Measurements from ENCODE around the gene BACE2. TPM values are rescaled to one million over a fixed set of nuclear protein-coding genes. Genes with fewer than 3 reads are reported as not detected.

The BACE2 gene
- total and polyA plus RNA-seq, 4 donors, result 1.7 to 16.7 (median 5.6) TPM

DNA sequence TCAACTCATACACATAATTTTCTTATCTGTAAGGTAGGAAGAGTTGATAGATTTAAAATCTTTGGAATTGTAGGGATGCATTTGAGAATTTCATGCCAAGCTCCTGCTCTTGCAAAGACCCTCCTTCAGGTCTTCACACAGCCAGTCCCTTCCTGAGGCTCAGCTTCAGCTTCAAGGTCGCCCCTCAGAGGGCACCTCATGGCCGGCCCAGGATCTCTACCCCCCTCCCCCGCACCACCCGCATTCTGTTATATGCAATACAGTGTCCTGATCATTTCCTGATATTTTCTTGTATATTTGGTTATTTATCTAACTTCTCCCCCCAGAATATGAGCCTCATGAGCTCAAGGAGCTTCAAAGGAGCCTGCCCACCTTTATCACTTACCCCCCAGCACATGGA is 47.0 kb upstream of the BACE2 start:
- DNase-seq (ENCODE audit: low spot score), result no peak
- H3K4me1 ChIP-seq (ENCODE audit: control insufficient read depth in 4 of 4, insufficient read depth in 4 of 4, low read length in 3 of 4), result no peaks in the 10 kb centered on the region
- peaks cover 0 to 2% (median 0%) of the 10 kb centered on the region in 4 donors for H3K27me3 ChIP-seq (ENCODE audit: control insufficient read depth in 4 of 4, insufficient read depth in 4 of 4, low read length in 3 of 4)
- no peak overlapping the region for H3K27ac ChIP-seq (ENCODE audit: low read depth in 1 of 2, low read length in 2 of 2)
- 74% methylated on average over 4 of the region's 4 CpGs for WGBS
- H3K9me3 ChIP-seq (ENCODE audit: control insufficient read depth in 4 of 4, low read length in 3 of 4), result no peaks in the 10 kb centered on the region
- H3K9ac ChIP-seq (ENCODE audit: low read depth in 1 of 2, low read length in 2 of 2), result no peak overlapping the region
- no peaks in the 10 kb centered on the region for H3K36me3 ChIP-seq (ENCODE audit: control insufficient read depth in 4 of 4, insufficient read depth in 3 of 4, low read depth in 1 of 4, low read length in 3 of 4)
- H3K4me3 ChIP-seq (ENCODE audit: low read depth in 1 of 3, low read length in 3 of 3), result no peak overlapping the region
- TF ChIP-seq, protein P1, sequence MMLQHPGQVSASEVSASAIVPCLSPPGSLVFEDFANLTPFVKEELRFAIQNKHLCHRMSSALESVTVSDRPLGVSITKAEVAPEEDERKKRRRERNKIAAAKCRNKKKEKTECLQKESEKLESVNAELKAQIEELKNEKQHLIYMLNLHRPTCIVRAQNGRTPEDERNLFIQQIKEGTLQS (IDR thresholded peaks at IDR 0.05), result no peak
- TF ChIP-seq GABPA (IDR thresholded peaks at IDR 0.05 in 1 of 2, conservative IDR thresholded peaks at IDR 0.05 in 1 of 2), result no peak
- no peak for TF ChIP-seq HNF4G (IDR thresholded peaks at IDR 0.05)
- TF ChIP-seq, protein P2, sequence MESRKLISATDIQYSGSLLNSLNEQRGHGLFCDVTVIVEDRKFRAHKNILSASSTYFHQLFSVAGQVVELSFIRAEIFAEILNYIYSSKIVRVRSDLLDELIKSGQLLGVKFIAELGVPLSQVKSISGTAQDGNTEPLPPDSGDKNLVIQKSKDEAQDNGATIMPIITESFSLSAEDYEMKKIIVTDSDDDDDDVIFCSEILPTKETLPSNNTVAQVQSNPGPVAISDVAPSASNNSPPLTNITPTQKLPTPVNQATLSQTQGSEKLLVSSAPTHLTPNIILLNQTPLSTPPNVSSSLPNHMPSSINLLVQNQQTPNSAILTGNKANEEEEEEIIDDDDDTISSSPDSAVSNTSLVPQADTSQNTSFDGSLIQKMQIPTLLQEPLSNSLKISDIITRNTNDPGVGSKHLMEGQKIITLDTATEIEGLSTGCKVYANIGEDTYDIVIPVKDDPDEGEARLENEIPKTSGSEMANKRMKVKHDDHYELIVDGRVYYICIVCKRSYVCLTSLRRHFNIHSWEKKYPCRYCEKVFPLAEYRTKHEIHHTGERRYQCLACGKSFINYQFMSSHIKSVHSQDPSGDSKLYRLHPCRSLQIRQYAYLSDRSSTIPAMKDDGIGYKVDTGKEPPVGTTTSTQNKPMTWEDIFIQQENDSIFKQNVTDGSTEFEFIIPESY (IDR thresholded peaks at IDR 0.05), result no peak
- TF ChIP-seq EGR1 (IDR thresholded peaks at IDR 0.05; ENCODE audit: low read depth in 2 of 2), result no peak
- TF ChIP-seq HNF4A (conservative IDR thresholded peaks at IDR 0.05), result no peak
- TF ChIP-seq, protein P3, sequence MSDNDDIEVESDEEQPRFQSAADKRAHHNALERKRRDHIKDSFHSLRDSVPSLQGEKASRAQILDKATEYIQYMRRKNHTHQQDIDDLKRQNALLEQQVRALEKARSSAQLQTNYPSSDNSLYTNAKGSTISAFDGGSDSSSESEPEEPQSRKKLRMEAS (IDR thresholded peaks at IDR 0.05), result no peak
- no peak for TF ChIP-seq FOXA2 (IDR thresholded peaks at IDR 0.05)
- TF ChIP-seq YY1 (IDR thresholded peaks at IDR 0.05), result no peak
- TF ChIP-seq, protein P4, sequence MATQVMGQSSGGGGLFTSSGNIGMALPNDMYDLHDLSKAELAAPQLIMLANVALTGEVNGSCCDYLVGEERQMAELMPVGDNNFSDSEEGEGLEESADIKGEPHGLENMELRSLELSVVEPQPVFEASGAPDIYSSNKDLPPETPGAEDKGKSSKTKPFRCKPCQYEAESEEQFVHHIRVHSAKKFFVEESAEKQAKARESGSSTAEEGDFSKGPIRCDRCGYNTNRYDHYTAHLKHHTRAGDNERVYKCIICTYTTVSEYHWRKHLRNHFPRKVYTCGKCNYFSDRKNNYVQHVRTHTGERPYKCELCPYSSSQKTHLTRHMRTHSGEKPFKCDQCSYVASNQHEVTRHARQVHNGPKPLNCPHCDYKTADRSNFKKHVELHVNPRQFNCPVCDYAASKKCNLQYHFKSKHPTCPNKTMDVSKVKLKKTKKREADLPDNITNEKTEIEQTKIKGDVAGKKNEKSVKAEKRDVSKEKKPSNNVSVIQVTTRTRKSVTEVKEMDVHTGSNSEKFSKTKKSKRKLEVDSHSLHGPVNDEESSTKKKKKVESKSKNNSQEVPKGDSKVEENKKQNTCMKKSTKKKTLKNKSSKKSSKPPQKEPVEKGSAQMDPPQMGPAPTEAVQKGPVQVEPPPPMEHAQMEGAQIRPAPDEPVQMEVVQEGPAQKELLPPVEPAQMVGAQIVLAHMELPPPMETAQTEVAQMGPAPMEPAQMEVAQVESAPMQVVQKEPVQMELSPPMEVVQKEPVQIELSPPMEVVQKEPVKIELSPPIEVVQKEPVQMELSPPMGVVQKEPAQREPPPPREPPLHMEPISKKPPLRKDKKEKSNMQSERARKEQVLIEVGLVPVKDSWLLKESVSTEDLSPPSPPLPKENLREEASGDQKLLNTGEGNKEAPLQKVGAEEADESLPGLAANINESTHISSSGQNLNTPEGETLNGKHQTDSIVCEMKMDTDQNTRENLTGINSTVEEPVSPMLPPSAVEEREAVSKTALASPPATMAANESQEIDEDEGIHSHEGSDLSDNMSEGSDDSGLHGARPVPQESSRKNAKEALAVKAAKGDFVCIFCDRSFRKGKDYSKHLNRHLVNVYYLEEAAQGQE (IDR thresholded peaks at IDR 0.05), result no peak
- TF ChIP-seq, protein P5, sequence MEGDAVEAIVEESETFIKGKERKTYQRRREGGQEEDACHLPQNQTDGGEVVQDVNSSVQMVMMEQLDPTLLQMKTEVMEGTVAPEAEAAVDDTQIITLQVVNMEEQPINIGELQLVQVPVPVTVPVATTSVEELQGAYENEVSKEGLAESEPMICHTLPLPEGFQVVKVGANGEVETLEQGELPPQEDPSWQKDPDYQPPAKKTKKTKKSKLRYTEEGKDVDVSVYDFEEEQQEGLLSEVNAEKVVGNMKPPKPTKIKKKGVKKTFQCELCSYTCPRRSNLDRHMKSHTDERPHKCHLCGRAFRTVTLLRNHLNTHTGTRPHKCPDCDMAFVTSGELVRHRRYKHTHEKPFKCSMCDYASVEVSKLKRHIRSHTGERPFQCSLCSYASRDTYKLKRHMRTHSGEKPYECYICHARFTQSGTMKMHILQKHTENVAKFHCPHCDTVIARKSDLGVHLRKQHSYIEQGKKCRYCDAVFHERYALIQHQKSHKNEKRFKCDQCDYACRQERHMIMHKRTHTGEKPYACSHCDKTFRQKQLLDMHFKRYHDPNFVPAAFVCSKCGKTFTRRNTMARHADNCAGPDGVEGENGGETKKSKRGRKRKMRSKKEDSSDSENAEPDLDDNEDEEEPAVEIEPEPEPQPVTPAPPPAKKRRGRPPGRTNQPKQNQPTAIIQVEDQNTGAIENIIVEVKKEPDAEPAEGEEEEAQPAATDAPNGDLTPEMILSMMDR (IDR thresholded peaks at IDR 0.05; ENCODE audit: low read depth, low read length, missing input control), result no peak
- TF ChIP-seq RXRA (IDR thresholded peaks at IDR 0.05), result no peak
- no peak for TF ChIP-seq SP1 (IDR thresholded peaks at IDR 0.05)

DNA sequence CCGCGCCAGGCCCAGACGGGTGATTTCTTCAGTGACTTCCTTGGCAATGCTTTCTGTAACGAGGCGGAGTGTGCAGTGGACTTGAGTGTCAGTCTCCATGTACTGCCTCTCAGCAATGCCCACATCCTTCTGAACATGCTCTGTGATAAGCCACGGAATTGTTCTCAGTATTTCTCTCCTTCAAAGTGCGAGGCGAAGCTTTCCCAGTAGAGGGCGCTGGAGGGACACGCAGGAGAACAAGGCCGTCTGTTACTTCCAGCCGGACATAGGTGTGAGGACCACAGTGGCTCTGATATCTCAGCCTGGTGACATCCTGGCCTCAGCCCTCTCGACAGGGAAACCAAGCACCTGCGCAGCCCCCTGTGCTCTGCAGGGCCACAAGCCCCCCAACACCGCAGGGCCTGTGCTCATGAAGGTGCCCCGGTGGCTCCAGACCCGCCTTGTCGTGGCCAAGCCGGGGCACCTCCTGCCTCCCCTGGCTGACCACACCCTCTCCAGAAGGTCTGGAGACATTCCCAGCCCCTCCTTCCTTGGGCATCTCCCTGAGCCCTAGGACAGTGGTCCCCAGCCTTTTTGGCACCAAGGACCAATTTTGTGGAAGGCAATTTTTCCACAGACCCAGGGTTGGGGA is 46.1 kb upstream of the BACE2 start:
- H3K9ac ChIP-seq (ENCODE audit: low read depth in 1 of 2, low read length in 2 of 2), result no peak overlapping the region
- peak; percentile 81 for DNase-seq (ENCODE audit: low spot score)
- no peak overlapping the region for H3K27ac ChIP-seq (ENCODE audit: low read depth in 1 of 2, low read length in 2 of 2)
- H3K27me3 ChIP-seq (ENCODE audit: control insufficient read depth in 4 of 4, insufficient read depth in 4 of 4, low read length in 3 of 4), result peaks cover 0 to 2% (median 0%) of the 10 kb centered on the region in 4 donors
- TF ChIP-seq GABPA (IDR thresholded peaks at IDR 0.05 in 1 of 2, conservative IDR thresholded peaks at IDR 0.05 in 1 of 2) (no peak), RAD21 (IDR thresholded peaks at IDR 0.05) (peak; percentile 70 to 85)
- TF ChIP-seq, protein P5 (IDR thresholded peaks at IDR 0.05; ENCODE audit: low read depth, low read length, missing input control), result peak; percentile 70
- TF ChIP-seq, protein P3 (IDR thresholded peaks at IDR 0.05), result no peak
- H3K9me3 ChIP-seq (ENCODE audit: control insufficient read depth in 4 of 4, low read length in 3 of 4), result no peaks in the 10 kb centered on the region
- 40% methylated on average over 19 of the region's 19 CpGs for WGBS
- H3K4me1 ChIP-seq (ENCODE audit: control insufficient read depth in 4 of 4, insufficient read depth in 4 of 4, low read length in 3 of 4), result no peaks in the 10 kb centered on the region
- H3K4me3 ChIP-seq (ENCODE audit: low read depth in 1 of 3, low read length in 3 of 3), result no peak overlapping the region
- H3K36me3 ChIP-seq (ENCODE audit: control insufficient read depth in 4 of 4, insufficient read depth in 3 of 4, low read depth in 1 of 4, low read length in 3 of 4), result no peaks in the 10 kb centered on the region

Data from liver (tissue), 9 donors.